ENCODE data around the gene MPPED1. TPM values are rescaled to one million over a fixed set of nuclear protein-coding genes. Genes with fewer than 3 reads are reported as not detected.

Gene MPPED1
- total RNA-seq, 1 experiment from 2014 or later, result 0.35 TPM

DNA sequence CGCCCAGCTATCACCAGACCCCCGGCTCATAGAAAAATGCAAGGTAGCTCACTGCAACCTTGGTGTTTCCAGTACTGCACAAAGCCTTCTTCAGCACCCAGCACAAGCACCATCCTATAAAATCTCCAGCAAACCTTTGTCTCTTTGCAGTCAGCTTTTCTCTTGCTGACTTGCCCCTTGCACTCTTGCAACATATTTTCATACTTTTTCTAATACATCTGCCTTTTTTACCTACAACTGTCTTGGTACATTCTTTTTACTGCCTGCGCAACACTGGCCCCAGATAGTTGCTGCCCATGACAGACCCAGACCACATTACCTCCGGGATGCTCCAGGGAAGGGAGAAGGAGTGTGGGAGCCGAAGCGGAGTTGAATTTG is 142.4 kb downstream of the MPPED1 start (continued):
- TF ChIP-seq AFF4 (CRISPR knock-in tag; IDR thresholded peaks at IDR 0.05; ENCODE audit: borderline replicate concordance) (no peak), ZNF396 (CRISPR knock-in tag; IDR thresholded peaks at IDR 0.05; ENCODE audit: borderline replicate concordance) (no peak), SMAD3 (CRISPR knock-in tag; IDR thresholded peaks at IDR 0.05; ENCODE audit: borderline replicate concordance) (no peak), ZNF671 (CRISPR knock-in tag; IDR thresholded peaks at IDR 0.05) (no peak), EMX1 (CRISPR knock-in tag; IDR thresholded peaks at IDR 0.05) (no peak), ZNF281 (CRISPR knock-in tag; IDR thresholded peaks at IDR 0.05) (no peak), NFATC4 (CRISPR knock-in tag; IDR thresholded peaks at IDR 0.05) (no peak), NFYB (CRISPR knock-in tag; conservative IDR thresholded peaks at IDR 0.05; ENCODE audit: low read depth) (no peak), ELF4 (CRISPR knock-in tag; IDR thresholded peaks at IDR 0.05; ENCODE audit: low read depth) (no peak), KAT7 (CRISPR knock-in tag; IDR thresholded peaks at IDR 0.05; ENCODE audit: borderline replicate concordance) (no peak), SOX15 (CRISPR knock-in tag; IDR thresholded peaks at IDR 0.05) (no peak), JAZF1 (CRISPR knock-in tag; IDR thresholded peaks at IDR 0.05) (no peak), MYBL2 (CRISPR knock-in tag; IDR thresholded peaks at IDR 0.05) (no peak), ZMAT4 (CRISPR knock-in tag; IDR thresholded peaks at IDR 0.05) (no peak)

DNA sequence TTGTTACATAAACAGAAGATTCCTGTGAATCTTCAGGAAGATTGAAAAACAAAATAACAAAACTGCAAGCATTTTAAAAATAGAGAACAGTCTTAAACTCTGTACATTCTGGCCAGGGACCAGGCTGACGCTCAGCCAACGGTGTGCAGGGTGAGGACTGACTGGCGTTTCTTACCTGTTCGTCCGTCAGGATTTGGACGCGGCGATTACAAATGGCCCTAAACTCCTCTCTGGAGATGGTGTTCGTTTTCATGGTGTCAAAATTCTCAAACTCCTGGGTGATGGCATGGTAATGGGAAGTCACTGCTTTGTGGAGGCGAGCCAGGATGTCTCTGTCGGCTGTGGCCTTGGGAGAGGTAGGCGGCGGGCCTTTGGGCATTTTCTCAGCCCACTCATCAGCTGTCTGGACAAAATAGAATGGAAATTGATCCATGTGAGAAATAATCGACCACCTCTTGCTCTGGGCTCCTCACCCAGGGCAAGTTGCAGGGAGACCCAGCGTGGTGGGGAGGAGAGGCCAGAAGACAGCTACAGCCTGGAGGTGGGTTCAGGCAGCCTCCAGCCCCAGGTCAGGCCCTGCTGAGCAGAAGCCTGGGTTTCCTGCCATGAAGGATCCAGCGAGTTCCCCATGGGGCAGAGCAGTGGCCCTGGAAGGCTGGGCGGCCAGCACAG is 143.0 kb downstream of the MPPED1 start:
- Mint-ChIP-seq H3K27ac (no peak overlapping the region), H3K4me1 (peaks cover 16% of the 10 kb centered on the region), H3K36me3 (peaks cover 27% of the 10 kb centered on the region), H3K9me3 (peaks cover 44% of the 10 kb centered on the region), H3K27me3 (ENCODE audit: low read depth) (no peaks in the 10 kb centered on the region), H3K4me3 (no peak overlapping the region)
- POLR2A ChIA-PET, result no interaction called here
- CTCF ChIA-PET, result no interaction called here
- ATAC-seq (no peak), DNase-seq (ENCODE audit: low spot score) (no peak)
- TF ChIP-seq MLX (CRISPR knock-in tag; IDR thresholded peaks at IDR 0.05) (no peak), ZNF423 (CRISPR knock-in tag; IDR thresholded peaks at IDR 0.05) (no peak), NFE2L1 (CRISPR knock-in tag; IDR thresholded peaks at IDR 0.05) (no peak), ATF2 (CRISPR knock-in tag; IDR thresholded peaks at IDR 0.05; ENCODE audit: borderline replicate concordance, low read depth) (no peak), ZMAT4 (CRISPR knock-in tag; IDR thresholded peaks at IDR 0.05) (no peak), NFATC4 (CRISPR knock-in tag; IDR thresholded peaks at IDR 0.05) (no peak), EMX1 (CRISPR knock-in tag; IDR thresholded peaks at IDR 0.05) (no peak), PRRX2 (CRISPR knock-in tag; IDR thresholded peaks at IDR 0.05) (no peak), IRF1 (CRISPR knock-in tag; IDR thresholded peaks at IDR 0.05) (no peak)
- TF ChIP-seq, protein P1, sequence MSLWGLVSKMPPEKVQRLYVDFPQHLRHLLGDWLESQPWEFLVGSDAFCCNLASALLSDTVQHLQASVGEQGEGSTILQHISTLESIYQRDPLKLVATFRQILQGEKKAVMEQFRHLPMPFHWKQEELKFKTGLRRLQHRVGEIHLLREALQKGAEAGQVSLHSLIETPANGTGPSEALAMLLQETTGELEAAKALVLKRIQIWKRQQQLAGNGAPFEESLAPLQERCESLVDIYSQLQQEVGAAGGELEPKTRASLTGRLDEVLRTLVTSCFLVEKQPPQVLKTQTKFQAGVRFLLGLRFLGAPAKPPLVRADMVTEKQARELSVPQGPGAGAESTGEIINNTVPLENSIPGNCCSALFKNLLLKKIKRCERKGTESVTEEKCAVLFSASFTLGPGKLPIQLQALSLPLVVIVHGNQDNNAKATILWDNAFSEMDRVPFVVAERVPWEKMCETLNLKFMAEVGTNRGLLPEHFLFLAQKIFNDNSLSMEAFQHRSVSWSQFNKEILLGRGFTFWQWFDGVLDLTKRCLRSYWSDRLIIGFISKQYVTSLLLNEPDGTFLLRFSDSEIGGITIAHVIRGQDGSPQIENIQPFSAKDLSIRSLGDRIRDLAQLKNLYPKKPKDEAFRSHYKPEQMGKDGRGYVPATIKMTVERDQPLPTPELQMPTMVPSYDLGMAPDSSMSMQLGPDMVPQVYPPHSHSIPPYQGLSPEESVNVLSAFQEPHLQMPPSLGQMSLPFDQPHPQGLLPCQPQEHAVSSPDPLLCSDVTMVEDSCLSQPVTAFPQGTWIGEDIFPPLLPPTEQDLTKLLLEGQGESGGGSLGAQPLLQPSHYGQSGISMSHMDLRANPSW (CRISPR knock-in tag; conservative IDR thresholded peaks at IDR 0.05; ENCODE audit: low read depth), result no peak

All from WTC11 (cell line).